Endothelial cell of umbilical vein (primary cell): ENCODE results near the gene TPO. TPM values are rescaled to one million over a fixed set of nuclear protein-coding genes. Genes with fewer than 3 reads are reported as not detected.

Experiments
- BruUV-seq: library from RNA; stranded (reverse); fragments of 400-500 nt; replicated peaks from 2 replicates; lab custom pipeline; 2021; lab: Mats Ljungman, UMichigan
- CTCF ChIA-PET: fragments of 300-600, 350-600 bp; sonication (Branson Sonifier 250); formaldehyde crosslinking; loops from one replicate; lab custom pipeline; 2021; ENCODE audit warnings: antibody characterized with exemption, inconsistent platforms; lab: Charles Lee
- POLR2A ChIA-PET: fragments of 300-600, 350-600 bp; sonication (Branson Sonifier 250); formaldehyde crosslinking; loops from one replicate; lab custom pipeline; 2021; ENCODE audit warnings: antibody characterized with exemption, inconsistent platforms; lab: Charles Lee
- DNase-seq: peaks from one replicate; pipeline ENCODE4 v3.0.0-alpha.2; 2011; ENCODE audit warnings: low read depth, low spot score
- FAIRE-seq: peaks from 2 replicates; lab custom pipeline; 2011; peaks lifted over from hg19 to GRCh38; lab: Jason Lieb, UNC
- H2AFZ ChIP-seq: 2 replicates; pipeline ENCODE4 v1.6.0; 2012; ENCODE audit warnings: low read depth, low read length, control low read depth, inconsistent platforms
- H3K27ac ChIP-seq: 2 replicates; pipeline ENCODE4 v1.5.1; 2011; ENCODE audit warnings: low read depth, mild to moderate bottlenecking, control low read depth, low read length, moderate library complexity; ENCODE audit not compliant: insufficient read depth
- H3K27me3 ChIP-seq, 2 experiments: 2 replicates each; pipeline versions ENCODE4 v1.6.0 to v1.6.1; 2011; ENCODE audit warnings: low read length in 2 of 2, mixed read lengths in 1 of 2; ENCODE audit not compliant: control insufficient read depth in 2 of 2, insufficient read depth in 2 of 2
- H3K36me3 ChIP-seq, 2 experiments: 2 replicates in 1 of 2; 3 replicates in 1 of 2; pipeline ENCODE4 v1.5.1; 2011; ENCODE audit warnings: low read length in 2 of 2, mild to moderate bottlenecking in 1 of 2, moderate library complexity in 1 of 2; ENCODE audit not compliant: control insufficient read depth in 2 of 2, insufficient read depth in 2 of 2; ENCODE audit errors: extremely low read depth in 1 of 2
- H3K4me1 ChIP-seq: 3 replicates; pipeline ENCODE4 v1.5.1; 2011; ENCODE audit warnings: mild to moderate bottlenecking, low read length; ENCODE audit not compliant: control insufficient read depth, insufficient read depth; ENCODE audit errors: extremely low read depth
- H3K4me2 ChIP-seq: 2 replicates; pipeline ENCODE4 v1.6.1; 2011; ENCODE audit warnings: low read length, control low read depth, mixed read lengths; ENCODE audit not compliant: insufficient read depth
- H3K4me3 ChIP-seq, 3 experiments: fragments of 200-600 bp in 1 of 3; sonication (generic), shearing (Covaris generic) in 1 of 3; replicated peaks in 1 of 3; 2 replicates each; pipeline ENCODE4 v1.5.1; 2011 to 2016; ENCODE audit warnings: control low read depth in 3 of 3, low read length in 3 of 3, mild to moderate bottlenecking in 2 of 3, inconsistent platforms in 1 of 3, low read depth in 1 of 3, moderate library complexity in 1 of 3; ENCODE audit not compliant: insufficient read depth in 1 of 3
- H3K79me2 ChIP-seq: 2 replicates; pipeline ENCODE4 v1.6.0; 2012; ENCODE audit warnings: low read length, inconsistent platforms; ENCODE audit not compliant: control insufficient read depth, insufficient read depth
- H3K9ac ChIP-seq: replicated peaks from 2 replicates; pipeline ENCODE3; 2011; ENCODE audit warnings: low read length, control low read depth; ENCODE audit not compliant: insufficient read depth; ENCODE audit errors: extremely low read depth
- H3K9me1 ChIP-seq: replicated peaks from 3 replicates; pipeline ENCODE4 v1.6.0; 2011; ENCODE audit warnings: mild to moderate bottlenecking, low read length; ENCODE audit not compliant: control insufficient read depth, insufficient read depth; ENCODE audit errors: extremely low read depth
- H3K9me3 ChIP-seq: replicated peaks from 2 replicates; pipeline ENCODE4 v1.5.1; 2012; ENCODE audit warnings: low read length, inconsistent platforms; ENCODE audit not compliant: control insufficient read depth, insufficient read depth
- H4K20me1 ChIP-seq: replicated peaks from 2 replicates; pipeline ENCODE3; 2011; ENCODE audit warnings: mild to moderate bottlenecking, low read length; ENCODE audit not compliant: control insufficient read depth, insufficient read depth; ENCODE audit errors: extremely low read depth
- EZH2 ChIP-seq: IDR thresholded peaks from 2 replicates; pipeline ENCODE4 v1.6.1; 2012; ENCODE audit warnings: borderline replicate concordance, low read depth, mild to moderate bottlenecking, moderate library complexity, low read length, inconsistent platforms; ENCODE audit not compliant: severe bottlenecking
- GATA2 ChIP-seq: IDR thresholded peaks from 2 replicates; pipeline ENCODE4 v1.7.0; 2011; ENCODE audit warnings: low read depth, mild to moderate bottlenecking, moderate library complexity, mixed read lengths, low read length; ENCODE audit not compliant: insufficient read length, insufficient read depth
- MAX ChIP-seq: IDR thresholded peaks from 2 replicates; pipeline ENCODE4 v1.6.1; 2011; ENCODE audit not compliant: insufficient read depth, insufficient read length
- dilution Hi-C: fragments of 300-500 bp; cut with MboI; formaldehyde crosslinking; loops from one replicate; pipeline ENCODE4 v1.15.0; 2019; ENCODE audit warnings: low sequenced_read_pairs; ENCODE audit not compliant: extremely low pct_ligation_motif_present
- intact Hi-C: fragments of 100-400 bp; cut with micrococcal nuclease; formaldehyde crosslinking; loops from one replicate; pipeline ENCODE4 v1.10.0; 2022
- polyA plus RNA-seq, 4 experiments: library from polyadenylated mRNA; depleted of rRNA in 3 of 4; stranded (reverse) in 3 of 4; unstranded in 1 of 4; fragments of >200 nt; gene quantifications; 2 replicates each; pipeline versions ENCODE4 v1.2.1 to v1.2.3, GENCODE V29; 2011 to 2012; ENCODE audit warnings: missing spikeins in 1 of 4
- total RNA-seq: library from RNA; stranded (reverse); gene quantifications from 2 replicates; pipeline ENCODE4 v1.2.3, GENCODE V29; 2021
- TF ChIP-seq, protein P1 (sequence below), 2 donors: IDR thresholded peaks; 1 replicate in 1 of 2; 2 replicates in 1 of 2; pipeline ENCODE4 v1.5.1; 2011; ENCODE audit warnings: low read length in 2 of 2, mild to moderate bottlenecking in 2 of 2, moderate library complexity in 2 of 2, control low read depth in 1 of 2, inconsistent platforms in 1 of 2, low read depth in 1 of 2; ENCODE audit not compliant: insufficient read depth in 1 of 2; ENCODE audit errors: extremely low read depth in 1 of 2

The TPO gene
- total and polyA plus RNA-seq, 2 donors (not counting 3 experiments of a cell fraction or from before 2014, with no cell fraction given): not detected

DNA sequence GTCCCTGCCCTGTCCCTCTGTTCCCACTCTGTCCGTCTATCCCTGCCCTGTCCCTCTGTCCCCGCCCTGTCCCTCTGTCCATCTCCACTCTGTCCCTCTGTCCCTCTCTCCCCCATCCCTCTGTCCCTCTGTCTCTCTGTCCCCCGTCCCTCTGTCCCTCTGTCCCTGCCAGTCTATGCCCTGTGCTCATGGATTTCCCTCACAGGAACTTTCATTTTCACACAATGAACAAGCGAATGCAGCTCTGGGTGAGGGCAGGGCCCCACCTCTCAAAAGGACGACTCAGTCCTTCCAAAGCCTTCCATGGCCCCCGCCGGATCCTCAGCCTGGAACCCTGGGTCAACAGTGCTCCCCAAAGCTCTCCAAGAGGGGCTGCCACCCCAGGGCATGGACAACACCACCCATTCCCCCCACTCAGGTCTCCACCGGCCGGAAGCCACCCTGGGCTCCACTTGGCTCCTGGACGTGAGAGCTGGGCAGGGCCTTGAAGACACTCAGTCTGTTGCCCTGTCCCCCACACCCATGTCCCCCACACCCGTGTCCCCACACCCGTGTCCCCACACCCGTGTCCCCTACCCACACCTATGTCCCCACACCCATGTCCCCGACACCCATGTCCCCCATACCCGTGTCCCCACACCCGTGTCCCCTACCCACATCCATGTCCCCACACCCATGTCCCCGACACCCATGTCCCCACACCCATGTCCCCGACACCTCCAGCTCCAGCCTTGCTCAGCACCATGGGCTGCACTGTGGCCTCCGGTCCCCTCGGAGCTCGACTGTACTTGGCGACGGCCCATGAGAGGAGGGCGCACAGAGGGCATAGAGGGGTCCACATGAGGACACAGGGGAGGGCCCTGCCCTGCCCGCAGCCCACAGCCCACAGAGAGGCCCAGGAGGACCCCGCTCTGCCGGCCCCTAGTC is 175.1 kb downstream of the TPO start:
- POLR2A ChIA-PET: no interaction called here
- Histone ChIP-seq H3K27ac (no peak overlapping the region), H3K4me3 (no peak overlapping the region), H3K4me1 (peaks cover 12% of the 10 kb centered on the region), H2AFZ (no peak overlapping the region), H3K4me2 (no peak overlapping the region), H3K9me1 (no peaks in the 10 kb centered on the region), H3K36me3 (no peaks in the 10 kb centered on the region), H3K27me3 (no peaks in the 10 kb centered on the region), H4K20me1 (no peaks in the 10 kb centered on the region), H3K9me3 (no peaks in the 10 kb centered on the region), H3K79me2 (no peaks in the 10 kb centered on the region), H3K9ac (no peak overlapping the region)
- DNase-seq (no peak), FAIRE-seq (no peak)
- TF ChIP-seq GATA2 (no peak), MAX (no peak)
- CTCF ChIA-PET: interaction anchor here (1.2 to 6.5 kb wide), 3 partner anchors 160 to 180 kb away, joined by 5 to 137 read pairs (median 61); no protein-coding TSS in a partner anchor
- intact Hi-C loops: no loop called here
- BruUV-seq: no TSS peak
- dilution Hi-C loops: no loop called here

GRCh38 chr2:1588978-1589621 is 175.8 kb downstream of the TPO start:
- H2AFZ ChIP-seq: no peak overlapping the region
- no peaks in the 10 kb centered on the region for H3K79me2 ChIP-seq
- TF ChIP-seq EZH2: no peak
- TF ChIP-seq, protein P1, sequence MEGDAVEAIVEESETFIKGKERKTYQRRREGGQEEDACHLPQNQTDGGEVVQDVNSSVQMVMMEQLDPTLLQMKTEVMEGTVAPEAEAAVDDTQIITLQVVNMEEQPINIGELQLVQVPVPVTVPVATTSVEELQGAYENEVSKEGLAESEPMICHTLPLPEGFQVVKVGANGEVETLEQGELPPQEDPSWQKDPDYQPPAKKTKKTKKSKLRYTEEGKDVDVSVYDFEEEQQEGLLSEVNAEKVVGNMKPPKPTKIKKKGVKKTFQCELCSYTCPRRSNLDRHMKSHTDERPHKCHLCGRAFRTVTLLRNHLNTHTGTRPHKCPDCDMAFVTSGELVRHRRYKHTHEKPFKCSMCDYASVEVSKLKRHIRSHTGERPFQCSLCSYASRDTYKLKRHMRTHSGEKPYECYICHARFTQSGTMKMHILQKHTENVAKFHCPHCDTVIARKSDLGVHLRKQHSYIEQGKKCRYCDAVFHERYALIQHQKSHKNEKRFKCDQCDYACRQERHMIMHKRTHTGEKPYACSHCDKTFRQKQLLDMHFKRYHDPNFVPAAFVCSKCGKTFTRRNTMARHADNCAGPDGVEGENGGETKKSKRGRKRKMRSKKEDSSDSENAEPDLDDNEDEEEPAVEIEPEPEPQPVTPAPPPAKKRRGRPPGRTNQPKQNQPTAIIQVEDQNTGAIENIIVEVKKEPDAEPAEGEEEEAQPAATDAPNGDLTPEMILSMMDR (IDR thresholded peaks at IDR 0.05; ENCODE audit: extremely low read depth in 1 of 2, insufficient read depth in 1 of 2, low read depth in 1 of 2, low read length in 2 of 2): peak; percentile 1 to 3
- H3K4me3 ChIP-seq: no peak overlapping the region
- no peak overlapping the region for H3K9ac ChIP-seq
- H3K27ac ChIP-seq: no peak overlapping the region
- no peak for DNase-seq
- no peaks in the 10 kb centered on the region for H3K27me3 ChIP-seq
- intact Hi-C loops (no loop called here), dilution Hi-C loops (no loop called here)
- H4K20me1 ChIP-seq: no peaks in the 10 kb centered on the region
- no peak for FAIRE-seq
- no peak overlapping the region for H3K4me2 ChIP-seq
- H3K9me3 ChIP-seq: no peaks in the 10 kb centered on the region
- no peaks in the 10 kb centered on the region for H3K36me3 ChIP-seq
- no peaks in the 10 kb centered on the region for H3K9me1 ChIP-seq
- H3K4me1 ChIP-seq: peaks cover 12% of the 10 kb centered on the region
- no TSS peak for BruUV-seq
- ChIA-PET POLR2A (no interaction called here), CTCF (interaction anchor here (0.6 to 6.5 kb wide), 6 partner anchors 159 to 228 kb away, joined by 3 to 137 read pairs (median 11); no protein-coding TSS in a partner anchor)
